WTC11 (cell line): Measurements from ENCODE around the gene HIP1R.

Source experiments
- TF ChIP-seq, protein P1 (sequence below): sonication (generic); formaldehyde crosslinking; IDR thresholded peaks from 2 replicates; pipeline ENCODE4 v1.8.1; 2023; ENCODE audit warnings: mild to moderate bottlenecking, missing genetic modification reagents
- TF ChIP-seq, protein P2 (sequence below): fragments of 200-600 bp; IDR thresholded peaks from 2 replicates; pipeline ENCODE4 v1.8.0; 2022; ENCODE audit warnings: antibody characterized with exemption
- TF ChIP-seq, protein P3 (sequence below): sonication (generic); formaldehyde crosslinking; IDR thresholded peaks from 2 replicates; pipeline ENCODE4 v1.8.1; 2023; ENCODE audit warnings: mild to moderate bottlenecking, missing genetic modification reagents
- TF ChIP-seq, protein P4 (sequence below): sonication (generic); formaldehyde crosslinking; IDR thresholded peaks from 2 replicates; pipeline ENCODE4 v1.8.0; 2022; ENCODE audit warnings: mild to moderate bottlenecking, missing genetic modification reagents

DNA sequence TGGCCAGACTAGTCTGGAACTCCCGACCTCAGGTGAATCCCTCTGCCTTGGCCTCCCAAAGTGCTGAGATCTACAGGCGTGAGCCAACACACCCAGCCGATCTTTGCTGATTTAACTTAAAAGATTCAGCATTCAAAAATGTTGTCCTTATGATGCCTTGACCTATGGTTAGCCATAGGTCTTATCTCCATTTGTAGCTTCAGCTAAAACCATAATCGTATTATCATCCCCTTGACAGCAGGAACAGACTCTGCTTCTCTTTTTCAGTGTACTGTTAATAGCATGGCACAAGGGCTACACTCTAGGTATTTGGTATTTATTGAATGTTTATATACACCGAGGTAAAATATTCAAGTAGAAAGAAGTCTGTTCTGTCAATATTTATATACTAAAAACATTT lies 45.6 kb upstream of the HIP1R start:
- TF ChIP-seq, protein P1, sequence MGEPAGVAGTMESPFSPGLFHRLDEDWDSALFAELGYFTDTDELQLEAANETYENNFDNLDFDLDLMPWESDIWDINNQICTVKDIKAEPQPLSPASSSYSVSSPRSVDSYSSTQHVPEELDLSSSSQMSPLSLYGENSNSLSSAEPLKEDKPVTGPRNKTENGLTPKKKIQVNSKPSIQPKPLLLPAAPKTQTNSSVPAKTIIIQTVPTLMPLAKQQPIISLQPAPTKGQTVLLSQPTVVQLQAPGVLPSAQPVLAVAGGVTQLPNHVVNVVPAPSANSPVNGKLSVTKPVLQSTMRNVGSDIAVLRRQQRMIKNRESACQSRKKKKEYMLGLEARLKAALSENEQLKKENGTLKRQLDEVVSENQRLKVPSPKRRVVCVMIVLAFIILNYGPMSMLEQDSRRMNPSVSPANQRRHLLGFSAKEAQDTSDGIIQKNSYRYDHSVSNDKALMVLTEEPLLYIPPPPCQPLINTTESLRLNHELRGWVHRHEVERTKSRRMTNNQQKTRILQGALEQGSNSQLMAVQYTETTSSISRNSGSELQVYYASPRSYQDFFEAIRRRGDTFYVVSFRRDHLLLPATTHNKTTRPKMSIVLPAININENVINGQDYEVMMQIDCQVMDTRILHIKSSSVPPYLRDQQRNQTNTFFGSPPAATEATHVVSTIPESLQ (CRISPR knock-in tag): no peak
- TF ChIP-seq, protein P2, sequence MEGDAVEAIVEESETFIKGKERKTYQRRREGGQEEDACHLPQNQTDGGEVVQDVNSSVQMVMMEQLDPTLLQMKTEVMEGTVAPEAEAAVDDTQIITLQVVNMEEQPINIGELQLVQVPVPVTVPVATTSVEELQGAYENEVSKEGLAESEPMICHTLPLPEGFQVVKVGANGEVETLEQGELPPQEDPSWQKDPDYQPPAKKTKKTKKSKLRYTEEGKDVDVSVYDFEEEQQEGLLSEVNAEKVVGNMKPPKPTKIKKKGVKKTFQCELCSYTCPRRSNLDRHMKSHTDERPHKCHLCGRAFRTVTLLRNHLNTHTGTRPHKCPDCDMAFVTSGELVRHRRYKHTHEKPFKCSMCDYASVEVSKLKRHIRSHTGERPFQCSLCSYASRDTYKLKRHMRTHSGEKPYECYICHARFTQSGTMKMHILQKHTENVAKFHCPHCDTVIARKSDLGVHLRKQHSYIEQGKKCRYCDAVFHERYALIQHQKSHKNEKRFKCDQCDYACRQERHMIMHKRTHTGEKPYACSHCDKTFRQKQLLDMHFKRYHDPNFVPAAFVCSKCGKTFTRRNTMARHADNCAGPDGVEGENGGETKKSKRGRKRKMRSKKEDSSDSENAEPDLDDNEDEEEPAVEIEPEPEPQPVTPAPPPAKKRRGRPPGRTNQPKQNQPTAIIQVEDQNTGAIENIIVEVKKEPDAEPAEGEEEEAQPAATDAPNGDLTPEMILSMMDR: no peak
- TF ChIP-seq, protein P3, sequence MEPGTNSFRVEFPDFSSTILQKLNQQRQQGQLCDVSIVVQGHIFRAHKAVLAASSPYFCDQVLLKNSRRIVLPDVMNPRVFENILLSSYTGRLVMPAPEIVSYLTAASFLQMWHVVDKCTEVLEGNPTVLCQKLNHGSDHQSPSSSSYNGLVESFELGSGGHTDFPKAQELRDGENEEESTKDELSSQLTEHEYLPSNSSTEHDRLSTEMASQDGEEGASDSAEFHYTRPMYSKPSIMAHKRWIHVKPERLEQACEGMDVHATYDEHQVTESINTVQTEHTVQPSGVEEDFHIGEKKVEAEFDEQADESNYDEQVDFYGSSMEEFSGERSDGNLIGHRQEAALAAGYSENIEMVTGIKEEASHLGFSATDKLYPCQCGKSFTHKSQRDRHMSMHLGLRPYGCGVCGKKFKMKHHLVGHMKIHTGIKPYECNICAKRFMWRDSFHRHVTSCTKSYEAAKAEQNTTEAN: no peak
- TF ChIP-seq, protein P4, sequence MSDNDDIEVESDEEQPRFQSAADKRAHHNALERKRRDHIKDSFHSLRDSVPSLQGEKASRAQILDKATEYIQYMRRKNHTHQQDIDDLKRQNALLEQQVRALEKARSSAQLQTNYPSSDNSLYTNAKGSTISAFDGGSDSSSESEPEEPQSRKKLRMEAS (CRISPR knock-in tag): no peak
